HepG2 (cell line): ENCODE measurements around the gene PLCXD3. TPM values are rescaled to one million over a fixed set of nuclear protein-coding genes. Genes with fewer than 3 reads are reported as not detected.

Experiments
- ATAC-seq: fragments of 200-7000 bp; cut with Tn5 transposase; 3 replicates; pipeline ENCODE4 v1.9.1; 2020; ENCODE audit warnings: mild to moderate bottlenecking, moderate library complexity
- BruUV-seq: library from RNA; stranded (reverse); fragments of 400-500 nt; replicated peaks from 2 replicates; lab custom pipeline; 2021; lab: Mats Ljungman, UMichigan
- CTCF ChIA-PET: fragments of 300-600 bp; formaldehyde crosslinking; extraction: SDS; loops from one replicate; lab custom pipeline; 2021; ENCODE audit warnings: low total read pairs, inconsistent platforms, low intra/inter-chr PET ratio; lab: Yijun Ruan, JAX
- POLR2A ChIA-PET: fragments of 350-600 bp; sonication (Branson Sonifier 250); formaldehyde crosslinking; loops from one replicate; lab custom pipeline; 2020; ENCODE audit warnings: antibody characterized with exemption, inconsistent platforms; lab: Yijun Ruan, JAX
- DNase-seq: peaks from one replicate; pipeline ENCODE4 v3.0.0-alpha.2; 2015; ENCODE audit warnings: low spot score
- FAIRE-seq: peaks from 3 replicates; lab custom pipeline; 2011; peaks lifted over from hg19 to GRCh38; lab: Jason Lieb, UNC
- H2AFZ ChIP-seq: one replicate; pipeline ENCODE4 v1.6.1; 2011; ENCODE audit warnings: low read length, inconsistent platforms
- H3K27ac ChIP-seq: fragments of 300-600 bp; 3 replicates; pipeline ENCODE4 v1.8.0; 2011; ENCODE audit warnings: mixed run types, mild to moderate bottlenecking, mixed read lengths, low read length, inconsistent platforms; ENCODE audit not compliant: insufficient read depth; ENCODE audit errors: extremely low read length
- H3K27me3 ChIP-seq, 2 experiments: fragments of 200-600 bp in 1 of 2; 2 replicates in 1 of 2; 3 replicates in 1 of 2; pipeline versions ENCODE4 v1.6.0 to v1.8.0; 2011; ENCODE audit warnings: low read length in 2 of 2, mild to moderate bottlenecking in 2 of 2, moderate library complexity in 2 of 2, inconsistent platforms in 1 of 2; ENCODE audit not compliant: insufficient read depth in 2 of 2, control insufficient read depth in 1 of 2
- H3K36me3 ChIP-seq, 2 experiments: fragments of 200-600 bp in 1 of 2; replicated peaks in 1 of 2; 2 replicates in 1 of 2; 3 replicates in 1 of 2; pipeline versions ENCODE4 v1.5.1 to v1.8.0; 2011; ENCODE audit warnings: low read length in 2 of 2, inconsistent platforms in 1 of 2; ENCODE audit not compliant: insufficient read depth in 2 of 2, control insufficient read depth in 1 of 2
- H3K4me1 ChIP-seq: 2 replicates; pipeline ENCODE4 v1.5.1; 2012; ENCODE audit warnings: low read length, inconsistent platforms; ENCODE audit not compliant: insufficient read depth
- H3K4me2 ChIP-seq: 2 replicates; pipeline ENCODE4 v1.6.0; 2011; ENCODE audit warnings: low read depth, low read length, inconsistent platforms
- H3K4me3 ChIP-seq, 3 experiments: fragments of 200-600 bp in 1 of 3; sonication (generic), shearing (Covaris generic) in 1 of 3; replicated peaks in 1 of 3; 2 replicates each; pipeline ENCODE4 v1.5.1; 2011 to 2016; ENCODE audit warnings: low read length in 3 of 3, inconsistent platforms in 2 of 3, low read depth in 2 of 3, mild to moderate bottlenecking in 2 of 3, control low read depth in 1 of 3, mixed read lengths in 1 of 3; ENCODE audit not compliant: insufficient read depth in 1 of 3
- H3K79me2 ChIP-seq: one replicate; pipeline ENCODE4 v1.6.1; 2011; ENCODE audit warnings: low read length, inconsistent platforms; ENCODE audit not compliant: insufficient read depth
- H3K9ac ChIP-seq: 2 replicates; pipeline ENCODE4 v1.6.0; 2011; ENCODE audit warnings: mild to moderate bottlenecking, low read depth, low read length, inconsistent platforms; ENCODE audit not compliant: insufficient read depth
- H3K9me3 ChIP-seq: 2 replicates; pipeline ENCODE4 v1.5.1; 2012; ENCODE audit warnings: mild to moderate bottlenecking, low read length
- H4K20me1 ChIP-seq: 2 replicates; pipeline ENCODE4 v1.6.0; 2011; ENCODE audit warnings: inconsistent platforms, mild to moderate bottlenecking, low read length, moderate library complexity; ENCODE audit not compliant: insufficient read depth
- CTCF ChIP-seq: sonication (generic); formaldehyde crosslinking; IDR thresholded peaks from 2 replicates; pipeline ENCODE4 v1.5.0; 2020; ENCODE audit warnings: mild to moderate bottlenecking, missing genetic modification reagents, moderate library complexity
- HNRNPLL ChIP-seq: fragments of 200-400 bp; formaldehyde crosslinking; IDR thresholded peaks from 2 replicates; pipeline ENCODE4 v1.6.1; 2017; ENCODE audit warnings: mild to moderate bottlenecking, low read depth, low read length; ENCODE audit not compliant: poor library complexity, severe bottlenecking
- MAFK ChIP-seq, 2 experiments: IDR thresholded peaks in 1 of 2; conservative IDR thresholded peaks in 1 of 2; 2 replicates each; pipeline ENCODE4 v1.6.1; 2011; ENCODE audit warnings: improper control_type of control experiment in 2 of 2, low read length in 2 of 2
- PCBP2 ChIP-seq: fragments of 200-400 bp; formaldehyde crosslinking; optimal IDR thresholded peaks from 2 replicates; pipeline ENCODE3; 2018; ENCODE audit warnings: low read length, low read depth; ENCODE audit not compliant: poor library complexity, severe bottlenecking
- ZC3H13 ChIP-seq: sonication (generic); formaldehyde crosslinking; IDR thresholded peaks from 2 replicates; pipeline ENCODE4 v1.8.1; 2023; ENCODE audit warnings: mild to moderate bottlenecking, missing genetic modification reagents, moderate library complexity
- ZNF687 ChIP-seq: sonication (generic); formaldehyde crosslinking; IDR thresholded peaks from 2 replicates; pipeline ENCODE4 v1.5.1; 2020; ENCODE audit warnings: mild to moderate bottlenecking, missing genetic modification reagents, moderate library complexity
- WGBS: methylation state at CpG from one replicate; pipeline ENCODE4 v1.1.6; 2017; ENCODE audit warnings: low lambda C conversion rate; 5-methylcytosine and 5-hydroxymethylcytosine counted together
- in situ Hi-C: cut with HindIII; loops from 2 replicates; pipeline ENCODE4 v1.10.0; 2017; ENCODE audit warnings: low pct_unique_long_range_greater_than_20kb; ENCODE audit not compliant: extremely low pct_ligation_motif_present
- intact Hi-C: fragments of 100-400 bp; cut with micrococcal nuclease; formaldehyde crosslinking; loops from one replicate; pipeline ENCODE4 v1.10.0; 2022; ENCODE audit not compliant: unreplicated experiment
- polyA plus RNA-seq, 8 experiments: library from polyadenylated mRNA; depleted of rRNA in 3 of 8; stranded (reverse) in 7 of 8; unstranded in 1 of 8; fragments of >200 nt; fragmentation: Illumina TruSeq in 4 of 8; extraction: Trizol in 4 of 8; gene quantifications; 2 replicates each; pipeline versions ENCODE4 v1.2.1 to v1.2.3, GENCODE V29; 2011 to 2016; ENCODE audit warnings: low read depth in 4 of 8, missing spikeins in 1 of 8, mixed read lengths in 1 of 8; ENCODE audit not compliant: insufficient read depth in 1 of 8
- total RNA-seq, 5 experiments: library from RNA; depleted of rRNA; stranded (reverse); fragments of >200 nt; fragmentation: Illumina TruSeq; extraction: Trizol; gene quantifications; 2 replicates each; pipeline ENCODE4 v1.2.3, GENCODE V29; 2016; ENCODE audit warnings: low read depth in 1 of 5

The PLCXD3 gene
- total and polyA plus RNA-seq, 2 of the 13 experiments (the other 11 are each of a cell fraction or from before 2014, with no cell fraction given), result not detected

GRCh38 chr5:41374631-41375030, 135.8 kb downstream of the PLCXD3 start:
- in situ Hi-C loops, result no loop called here
- Histone ChIP-seq H3K79me2 (no peaks in the 10 kb centered on the region), H3K27me3 (no peaks in the 10 kb centered on the region), H4K20me1 (no peaks in the 10 kb centered on the region), H3K9me3 (no peaks in the 10 kb centered on the region), H3K4me2 (no peak overlapping the region), H3K4me1 (no peaks in the 10 kb centered on the region), H3K4me3 (no peak overlapping the region), H2AFZ (no peak overlapping the region), H3K36me3 (no peaks in the 10 kb centered on the region), H3K9ac (no peak overlapping the region), H3K27ac (no peak overlapping the region)
- ATAC-seq, result no peak
- POLR2A ChIA-PET, result no interaction called here
- WGBS, result 6% methylated on average over 2 of the region's 2 CpGs
- intact Hi-C loops, result no loop called here
- no TSS peak for BruUV-seq
- FAIRE-seq, result no peak
- no peak for DNase-seq
- CTCF ChIA-PET, result no interaction called here
- TF ChIP-seq ZC3H13 (CRISPR knock-in tag) (no peak), ZNF687 (CRISPR knock-in tag) (no peak), PCBP2 (no peak)

GRCh38 chr5:41373230-41373629, 137.2 kb downstream of the PLCXD3 start:
- no peak overlapping the region for H3K4me2 ChIP-seq
- H3K27me3 ChIP-seq, result no peaks in the 10 kb centered on the region
- in situ Hi-C loops, result no loop called here
- POLR2A ChIA-PET, result no interaction called here
- no peaks in the 10 kb centered on the region for H3K4me1 ChIP-seq
- no peak for ATAC-seq
- no peak overlapping the region for H3K27ac ChIP-seq
- H2AFZ ChIP-seq, result no peak overlapping the region
- FAIRE-seq, result no peak
- CTCF ChIA-PET, result no interaction called here
- H3K9me3 ChIP-seq, result no peaks in the 10 kb centered on the region
- H4K20me1 ChIP-seq, result no peaks in the 10 kb centered on the region
- TF ChIP-seq MAFK (conservative IDR thresholded peaks at IDR 0.05 in 1 of 2, IDR thresholded peaks at IDR 0.05 in 1 of 2; ENCODE audit: low read length in 2 of 2) (no peak), HNRNPLL (no peak), CTCF (CRISPR knock-in tag) (no peak)
- no peak for DNase-seq
- intact Hi-C loops, result no loop called here
- H3K36me3 ChIP-seq, result no peaks in the 10 kb centered on the region
- no peaks in the 10 kb centered on the region for H3K79me2 ChIP-seq
- no TSS peak for BruUV-seq
- 42% methylated on average over 5 of the region's 5 CpGs for WGBS
- no peak overlapping the region for H3K4me3 ChIP-seq
- no peak overlapping the region for H3K9ac ChIP-seq
